Measurements from ENCODE around the gene OR2H2.

Gene OR2H2

DNA sequence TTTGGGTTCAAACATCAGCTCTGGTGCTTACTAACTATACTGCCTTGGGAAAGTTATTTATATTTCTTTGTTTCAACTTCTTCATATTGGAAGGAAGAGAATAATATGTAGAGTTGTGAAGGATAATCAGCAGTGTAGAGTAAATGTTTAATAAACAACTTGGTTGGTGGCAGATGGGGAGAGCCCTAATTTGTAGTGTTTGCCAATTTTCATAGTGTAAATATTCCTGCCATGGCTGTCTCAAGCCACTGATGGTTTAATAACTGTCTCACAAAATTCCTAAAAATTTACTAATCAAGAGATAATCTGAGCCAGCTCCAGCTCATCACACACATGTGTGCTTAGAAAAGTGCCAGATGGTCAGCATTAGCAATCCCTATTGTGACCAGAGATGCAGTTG is at the start of gene OR2H2:
Gene OR2H2, plus strand, starts transcription at position 301 of the 400 bp plus-strand sequence. CDS start 2,824 bp downstream, outside the sequence.
- no peak for DNase-seq

DNA sequence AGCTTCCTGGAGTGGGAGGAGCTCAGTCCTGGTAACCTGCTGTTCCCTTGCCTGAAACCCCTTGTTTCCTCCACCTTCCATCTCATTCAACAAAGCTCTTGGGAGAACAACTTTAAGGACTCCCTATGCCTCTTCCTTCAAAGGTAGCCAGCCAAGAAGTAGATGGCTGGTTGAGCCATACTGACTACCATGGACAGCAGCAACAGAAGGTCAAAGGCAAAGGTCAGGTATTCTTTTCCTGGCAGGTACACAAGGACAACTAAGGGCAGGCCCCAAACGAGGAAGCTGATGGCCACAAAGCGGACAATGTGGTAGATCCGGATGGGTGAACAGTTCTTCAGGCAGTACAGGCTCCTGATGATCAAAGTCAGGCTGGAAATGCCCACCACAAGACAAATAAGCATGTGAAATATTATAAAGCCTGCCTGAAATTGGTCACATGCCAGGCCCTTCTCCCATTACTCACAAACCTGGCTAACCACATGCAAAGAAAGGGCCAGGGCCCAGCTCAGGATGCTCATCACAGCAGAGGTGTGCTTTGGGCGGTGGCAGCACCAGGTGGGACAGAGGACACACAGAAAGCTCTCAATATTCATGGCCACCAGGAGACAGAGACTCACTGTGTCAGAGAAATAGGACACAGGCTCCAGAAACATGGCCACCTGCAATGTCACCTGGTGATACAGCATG is 47.1 kb upstream of the OR2H2 start:
- no peak for DNase-seq

DNA sequence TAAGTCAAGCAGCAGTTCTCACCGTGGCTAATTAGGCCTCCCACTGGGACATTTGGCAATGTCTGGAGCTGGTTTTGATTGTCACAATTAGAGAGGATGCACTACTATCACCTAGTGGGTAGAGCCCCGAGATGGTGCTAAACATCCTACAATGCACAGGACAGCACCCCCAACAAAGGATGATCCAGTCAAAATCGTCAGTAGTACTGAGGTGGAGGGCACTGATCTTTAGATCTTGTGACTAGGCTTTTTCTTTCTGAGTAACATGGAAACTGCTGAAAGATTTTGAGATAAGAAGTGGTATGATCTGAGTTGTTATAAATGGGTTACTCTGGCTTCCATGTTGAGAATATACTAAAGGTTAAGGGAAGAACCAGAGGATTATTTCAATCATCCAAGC is 37.3 kb upstream of the OR2H2 start:
- no peak for DNase-seq

DNA sequence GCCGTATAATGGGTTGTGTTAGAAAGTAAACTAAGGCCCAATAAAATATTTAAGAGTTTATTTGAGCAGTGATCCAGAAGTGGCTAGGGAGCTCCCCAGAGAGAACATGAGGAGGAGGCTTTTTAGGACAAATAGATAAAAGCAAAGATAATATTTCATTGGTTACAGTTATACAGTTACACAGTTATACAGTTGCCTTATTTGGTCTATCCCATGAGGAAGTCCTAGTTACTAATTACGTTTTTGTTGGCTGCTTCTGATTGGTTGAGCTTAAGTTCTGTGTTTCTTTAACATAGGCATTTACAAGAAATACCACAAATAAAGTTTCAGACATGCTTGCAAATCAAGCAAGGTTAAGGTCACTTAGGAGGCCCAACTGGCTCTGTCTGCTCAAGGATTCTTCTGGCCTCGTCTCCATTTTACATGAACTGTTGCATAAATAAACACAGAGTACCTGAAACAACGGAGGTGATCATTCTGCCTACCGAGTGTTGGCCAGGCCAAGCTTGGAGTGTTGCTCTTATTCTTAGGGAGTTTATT is 32.3 kb upstream of the OR2H2 start:
- DNase-seq = peak; percentile 20

DNA sequence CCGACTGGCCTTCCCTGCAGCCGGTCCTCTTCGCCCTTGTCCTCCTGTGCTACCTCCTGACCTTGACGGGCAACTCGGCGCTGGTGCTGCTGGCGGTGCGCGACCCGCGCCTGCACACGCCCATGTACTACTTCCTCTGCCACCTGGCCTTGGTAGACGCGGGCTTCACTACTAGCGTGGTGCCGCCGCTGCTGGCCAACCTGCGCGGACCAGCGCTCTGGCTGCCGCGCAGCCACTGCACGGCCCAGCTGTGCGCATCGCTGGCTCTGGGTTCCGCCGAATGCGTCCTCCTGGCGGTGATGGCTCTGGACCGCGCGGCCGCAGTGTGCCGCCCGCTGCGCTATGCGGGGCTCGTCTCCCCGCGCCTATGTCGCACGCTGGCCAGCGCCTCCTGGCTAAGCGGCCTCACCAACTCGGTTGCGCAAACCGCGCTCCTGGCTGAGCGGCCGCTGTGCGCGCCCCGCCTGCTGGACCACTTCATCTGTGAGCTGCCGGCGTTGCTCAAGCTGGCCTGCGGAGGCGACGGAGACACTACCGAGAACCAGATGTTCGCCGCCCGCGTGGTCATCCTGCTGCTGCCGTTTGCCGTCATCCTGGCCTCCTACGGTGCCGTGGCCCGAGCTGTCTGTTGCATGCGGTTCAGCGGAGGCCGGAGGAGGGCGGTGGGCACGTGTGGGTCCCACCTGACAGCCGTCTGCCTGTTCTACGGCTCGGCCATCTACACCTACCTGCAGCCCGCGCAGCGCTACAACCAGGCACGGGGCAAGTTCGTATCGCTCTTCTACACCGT is 31.5 kb upstream of the OR2H2 start:
- no peak for DNase-seq

DNA sequence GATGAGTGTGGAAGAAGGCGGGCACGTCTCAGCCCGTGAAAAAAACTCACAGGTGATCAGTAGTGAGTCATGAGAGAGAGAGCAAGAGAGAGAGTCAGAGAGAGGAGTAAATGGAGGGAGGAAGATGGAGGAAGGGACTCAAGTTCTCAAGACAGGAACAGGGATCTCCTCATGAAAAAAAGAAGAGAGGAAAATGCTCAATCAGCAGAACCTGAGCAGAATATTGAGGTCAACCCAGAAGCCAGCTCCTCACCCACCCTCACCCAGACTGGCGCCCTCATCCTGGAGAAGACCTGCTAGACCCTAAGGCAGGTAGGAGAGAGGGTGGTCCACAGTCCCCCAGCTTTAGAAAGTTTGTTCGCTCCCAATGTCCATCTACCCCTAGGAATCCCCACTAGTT is 30.2 kb upstream of the OR2H2 start:
- DNase-seq = no peak

DNA sequence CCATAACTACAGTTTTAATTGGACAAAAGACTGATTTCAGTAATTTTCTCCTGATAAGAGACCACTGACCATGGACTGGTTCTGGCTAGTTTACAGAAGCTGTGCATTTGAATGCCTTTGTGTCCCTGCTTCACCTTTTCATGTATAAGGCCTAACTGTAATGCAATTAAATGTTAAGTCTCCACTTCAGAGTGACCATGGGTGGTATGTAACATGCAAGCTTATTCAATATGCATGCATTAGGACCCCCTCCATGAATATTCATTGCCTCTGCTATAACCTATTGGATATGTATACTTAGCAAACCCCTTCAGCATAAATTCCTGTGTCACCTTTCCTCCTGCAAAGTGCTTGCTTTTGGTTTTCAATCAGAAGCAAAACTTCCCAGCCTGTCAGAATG is 27.6 kb upstream of the OR2H2 start:
- no peak for DNase-seq

DNA sequence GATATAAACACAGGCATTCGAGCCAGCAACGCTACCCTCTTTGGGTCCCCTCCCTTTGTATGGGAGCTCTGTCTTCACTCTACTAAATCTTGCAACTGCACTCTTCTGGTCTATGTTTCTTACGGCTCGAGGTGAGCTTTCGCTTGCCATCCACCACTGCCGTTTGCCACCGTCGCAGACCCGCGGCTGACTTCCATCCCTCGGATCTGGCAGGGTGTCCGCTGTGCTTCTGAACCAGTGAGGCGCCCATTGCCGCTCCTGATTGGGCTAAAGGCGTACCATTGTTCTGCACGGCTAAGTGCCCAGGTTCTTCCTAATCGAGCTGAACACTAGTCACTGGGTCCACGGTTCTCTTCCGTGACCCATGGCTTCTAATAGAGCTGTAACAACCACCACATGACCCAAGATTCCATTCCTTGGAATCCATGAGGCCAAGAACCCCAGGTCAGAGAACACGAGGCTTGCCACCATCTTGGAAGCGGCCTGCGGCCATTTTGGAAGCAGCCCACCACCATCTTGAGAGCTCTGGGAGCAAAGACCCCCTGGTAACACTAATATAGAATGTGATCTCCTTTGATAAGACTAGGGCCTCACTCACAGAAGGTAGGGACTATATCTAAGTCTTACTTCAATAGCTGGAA is 26.4 kb upstream of the OR2H2 start:
- DNase-seq = no peak

DNA sequence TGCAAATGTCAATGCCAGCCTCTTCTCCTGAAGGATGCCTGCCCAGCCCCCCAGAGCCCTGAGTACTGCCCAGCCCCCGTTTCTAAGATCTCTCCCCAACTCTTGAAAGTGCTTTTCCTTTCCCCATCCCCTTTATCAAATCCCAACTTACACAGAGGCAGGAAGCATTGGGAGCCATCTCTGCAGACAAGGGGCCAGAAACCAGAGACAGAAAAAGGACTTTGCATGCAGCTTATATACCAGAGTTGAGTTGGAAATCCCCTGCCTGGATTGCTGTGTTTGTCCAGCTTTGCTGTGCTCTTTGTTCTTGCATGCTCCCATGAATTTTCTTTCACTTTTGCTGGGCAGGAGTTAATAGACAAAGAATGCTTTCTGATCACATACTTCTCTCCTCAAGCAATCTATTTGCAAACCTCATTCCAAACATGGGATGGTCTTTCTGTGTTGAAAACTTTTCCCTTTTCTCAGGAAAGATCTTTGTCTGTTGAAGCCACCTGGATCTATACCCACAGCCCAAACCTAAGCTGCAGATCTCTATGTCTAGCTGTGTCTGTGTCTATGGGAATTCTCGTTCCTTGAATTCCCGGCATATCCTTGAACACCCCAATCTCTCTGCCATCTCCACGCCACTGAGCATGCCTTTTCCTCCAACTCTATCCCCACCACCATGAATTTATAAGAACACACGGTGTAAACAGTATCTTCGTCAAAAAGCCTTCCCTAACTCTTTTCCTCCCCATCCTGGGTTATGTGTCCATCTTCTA is 25.2 kb upstream of the OR2H2 start, which contains the start of gene UBD:
Gene UBD, minus strand, starts transcription at position 209 of the 764 bp plus-strand sequence. Its CDS starts 31 bp downstream, at position 178.
- no peak for DNase-seq

DNA sequence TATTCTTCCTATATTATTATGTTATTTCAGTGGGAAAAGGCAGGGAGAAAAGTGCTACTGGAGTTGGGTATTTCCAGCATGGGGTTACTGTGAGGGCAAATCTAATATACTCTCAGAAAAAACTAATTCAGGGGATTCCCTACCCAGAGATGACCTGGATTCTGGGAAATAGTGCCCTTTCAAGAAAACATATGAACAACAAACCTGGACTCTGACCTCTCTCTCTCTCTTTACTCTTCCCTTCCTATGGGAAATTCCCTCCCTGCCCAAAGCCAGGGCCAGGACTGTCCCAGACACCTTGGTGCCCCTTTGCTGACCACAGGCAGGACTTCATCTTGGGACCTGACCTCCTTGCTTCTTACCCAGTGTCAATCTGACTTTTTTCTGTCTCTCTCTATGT is 23.8 kb upstream of the OR2H2 start:
- DNase-seq = no peak

DNA sequence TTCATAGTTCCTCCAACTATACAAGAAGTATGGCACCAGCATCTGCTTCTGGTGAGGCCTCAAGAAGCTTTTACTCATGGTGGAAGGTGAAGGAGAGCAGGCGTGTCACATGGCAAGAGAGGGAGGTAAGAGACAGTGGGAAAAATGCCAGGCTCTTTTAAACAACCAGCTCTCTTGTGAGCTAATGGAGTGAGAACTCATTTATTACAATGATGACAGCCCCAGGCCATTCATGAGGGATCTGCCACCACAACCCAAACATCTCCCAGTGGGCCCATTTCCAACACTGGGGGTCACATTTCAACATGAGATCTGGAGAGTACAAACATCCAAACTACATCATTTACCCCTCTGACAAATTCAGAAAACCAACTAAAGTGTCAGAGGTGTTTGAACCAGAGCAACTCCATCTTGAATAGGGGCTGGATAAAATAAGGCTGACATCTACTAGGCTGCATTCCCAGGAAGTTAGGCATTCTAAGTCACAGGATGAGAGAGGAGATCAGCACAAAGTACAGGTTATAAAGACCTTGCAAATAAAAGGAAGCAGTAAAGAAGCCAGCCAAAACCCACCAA is 23.2 kb upstream of the OR2H2 start:
- DNase-seq = no peak

DNA sequence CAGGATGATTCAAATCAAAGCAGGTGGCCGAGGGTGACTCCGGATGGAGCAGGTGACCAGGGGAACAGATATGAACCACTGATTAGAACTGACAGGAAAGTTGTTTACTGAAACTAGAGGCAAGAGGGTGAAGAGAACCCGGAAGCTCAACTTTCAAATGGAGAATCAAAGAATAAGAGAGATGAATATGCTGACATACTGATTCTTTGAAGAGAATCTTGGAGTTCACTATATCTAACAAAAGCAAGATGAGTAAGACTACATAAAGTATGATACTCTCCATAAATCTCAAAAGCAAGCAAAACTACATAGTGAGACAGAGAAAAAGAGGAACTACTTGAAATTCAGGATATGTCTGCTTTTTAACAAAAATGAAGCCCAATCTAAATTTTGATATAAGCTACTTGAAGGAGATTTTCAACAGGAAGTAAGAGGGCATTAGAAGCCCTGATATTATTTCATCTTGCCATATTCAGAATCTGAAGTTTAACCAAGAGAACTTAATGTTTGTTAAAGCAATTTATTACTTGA is 21.4 kb upstream of the OR2H2 start:
- DNase-seq = no peak

DNA sequence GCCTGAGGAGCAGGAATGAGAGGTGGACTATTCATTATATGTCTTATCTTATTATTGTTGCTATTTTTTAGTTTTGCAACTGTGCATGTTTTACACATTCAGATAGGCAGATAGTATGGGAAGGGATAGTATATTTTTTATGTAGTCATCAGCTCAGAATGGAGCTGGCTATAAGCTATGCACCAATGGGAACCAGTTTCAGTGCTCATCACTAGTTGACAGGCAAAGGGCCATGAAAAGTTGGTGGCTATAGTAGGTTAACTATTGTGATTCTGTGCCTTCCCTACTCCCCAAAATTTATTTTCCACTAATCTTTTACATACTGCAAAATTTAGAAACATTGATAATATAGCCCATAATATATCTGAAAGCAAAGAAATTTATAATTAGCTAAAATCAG is 20.0 kb upstream of the OR2H2 start:
- DNase-seq = no peak

DNA sequence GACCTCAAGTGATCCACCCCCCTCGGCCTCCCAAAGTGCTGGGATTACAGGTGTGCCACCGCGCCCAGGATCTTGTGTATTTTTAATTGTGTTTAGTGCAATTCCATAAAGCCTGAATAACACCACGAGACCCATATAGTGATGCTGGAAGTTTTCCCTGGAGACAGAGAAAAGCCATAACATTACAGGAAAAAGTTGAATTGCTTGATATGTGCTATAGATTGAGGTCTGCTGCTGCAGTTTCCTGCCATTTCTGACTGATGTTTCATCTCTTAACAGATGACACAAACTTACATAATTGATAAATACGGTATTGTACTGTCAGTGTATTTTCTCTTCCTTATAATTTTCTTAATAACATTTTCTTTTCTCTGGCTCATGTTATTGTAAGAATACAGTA is 18.1 kb upstream of the OR2H2 start:
- no peak for DNase-seq

DNA sequence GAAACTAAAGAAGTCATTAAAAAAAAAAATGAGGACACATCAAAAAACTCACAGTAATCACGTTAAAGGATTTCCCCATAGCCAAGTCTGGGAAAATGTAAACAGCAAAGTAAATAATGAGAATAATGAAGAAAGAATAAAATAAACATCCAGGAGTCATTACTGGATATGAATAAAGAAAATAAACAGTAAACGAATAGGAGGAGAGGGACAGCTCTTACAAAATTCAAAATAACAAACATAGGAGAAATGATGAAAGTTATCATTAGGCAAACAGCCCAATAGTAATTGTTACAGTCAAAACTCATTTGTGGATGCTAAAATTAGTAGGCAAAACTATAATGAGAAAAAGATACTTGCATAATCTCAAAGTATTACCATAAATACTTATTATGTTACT is 17.4 kb upstream of the OR2H2 start:
- DNase-seq = no peak

DNA sequence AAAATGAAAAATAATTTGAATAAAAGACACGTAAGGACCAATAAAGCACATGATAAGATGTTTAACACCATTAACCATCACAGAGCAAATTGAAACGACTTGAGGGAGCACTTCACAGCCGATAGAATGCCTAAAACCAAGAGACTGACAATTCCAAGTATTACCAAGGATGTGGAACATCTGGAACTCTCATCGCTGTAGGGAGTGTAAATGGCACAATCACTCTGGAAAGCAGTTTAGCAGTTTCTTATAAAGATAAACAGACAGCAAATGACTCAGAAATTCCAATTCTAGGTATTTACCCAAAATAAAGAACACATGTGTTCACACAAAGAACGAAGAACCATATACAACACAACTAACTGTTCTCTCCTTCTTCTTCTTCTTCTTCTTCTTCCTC is 16.9 kb upstream of the OR2H2 start:
- DNase-seq = no peak

DNA sequence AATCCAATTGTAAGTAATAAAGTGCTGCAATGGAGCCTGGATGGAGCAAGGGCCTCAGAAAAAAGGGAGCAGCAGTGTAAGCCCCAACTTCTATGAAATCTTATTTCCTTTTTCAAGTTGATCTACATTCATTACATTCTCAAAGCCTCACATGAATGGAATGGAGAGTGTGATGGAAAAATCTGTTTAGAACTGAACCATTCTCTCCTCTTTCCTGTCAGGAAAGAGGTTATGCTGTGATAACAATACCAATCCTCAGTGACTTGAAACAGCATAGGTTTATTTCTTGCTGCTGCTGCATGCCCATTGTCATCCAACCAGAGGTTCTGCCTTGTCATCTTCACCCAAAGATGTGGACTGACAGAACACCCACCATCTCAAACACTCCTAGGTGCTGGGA is 8.9 kb upstream of the OR2H2 start:
- no peak for DNase-seq

DNA sequence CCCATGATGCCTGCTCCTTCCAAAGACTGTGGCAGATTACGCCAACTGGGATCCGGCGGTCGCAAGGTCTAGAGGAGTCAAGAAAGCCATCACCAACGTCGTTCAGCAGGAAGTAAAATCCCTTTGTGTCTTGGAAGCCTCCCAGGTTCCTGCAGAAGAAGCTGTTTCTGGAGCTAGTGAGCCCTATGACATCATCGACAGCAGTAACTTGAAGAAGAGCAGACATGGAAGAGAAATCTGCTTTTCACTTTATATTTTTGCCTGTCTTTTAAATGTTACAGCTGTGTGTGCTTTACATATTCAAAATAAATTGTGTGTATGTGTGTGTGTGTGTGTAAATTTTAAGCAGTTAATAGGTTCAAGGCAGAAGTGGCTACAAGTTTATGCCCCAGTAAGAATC is 7.4 kb upstream of the OR2H2 start:
- DNase-seq = no peak

DNA sequence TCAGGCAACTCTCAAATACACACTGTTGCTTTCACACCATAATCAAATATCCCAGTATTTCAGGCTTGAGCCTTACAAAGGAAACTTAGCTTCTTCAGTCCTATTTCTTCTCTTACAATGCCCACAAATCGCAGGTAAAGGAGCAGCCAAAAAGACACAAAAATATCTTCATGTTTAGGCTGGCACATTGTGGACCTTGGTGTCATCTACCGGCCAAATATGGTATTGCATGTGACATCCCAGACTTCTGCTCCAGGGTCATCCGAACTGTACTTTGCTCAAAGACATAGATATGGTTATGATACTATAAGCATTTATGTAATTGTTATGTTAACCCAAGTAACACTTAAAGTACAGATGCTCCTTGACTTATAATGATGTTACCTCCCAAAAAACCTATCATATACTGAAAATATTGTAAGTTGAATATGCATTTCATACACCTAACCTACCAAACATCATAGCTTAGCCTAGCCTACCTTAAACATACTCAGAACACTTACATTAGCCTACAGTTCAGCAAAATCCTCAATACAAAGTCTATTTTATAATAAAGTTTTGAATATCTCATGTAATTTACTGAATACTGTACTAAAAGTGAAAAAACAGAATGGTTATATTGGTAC is 4.6 kb downstream of the OR2H2 start:
- DNase-seq = peak; percentile 68

DNA sequence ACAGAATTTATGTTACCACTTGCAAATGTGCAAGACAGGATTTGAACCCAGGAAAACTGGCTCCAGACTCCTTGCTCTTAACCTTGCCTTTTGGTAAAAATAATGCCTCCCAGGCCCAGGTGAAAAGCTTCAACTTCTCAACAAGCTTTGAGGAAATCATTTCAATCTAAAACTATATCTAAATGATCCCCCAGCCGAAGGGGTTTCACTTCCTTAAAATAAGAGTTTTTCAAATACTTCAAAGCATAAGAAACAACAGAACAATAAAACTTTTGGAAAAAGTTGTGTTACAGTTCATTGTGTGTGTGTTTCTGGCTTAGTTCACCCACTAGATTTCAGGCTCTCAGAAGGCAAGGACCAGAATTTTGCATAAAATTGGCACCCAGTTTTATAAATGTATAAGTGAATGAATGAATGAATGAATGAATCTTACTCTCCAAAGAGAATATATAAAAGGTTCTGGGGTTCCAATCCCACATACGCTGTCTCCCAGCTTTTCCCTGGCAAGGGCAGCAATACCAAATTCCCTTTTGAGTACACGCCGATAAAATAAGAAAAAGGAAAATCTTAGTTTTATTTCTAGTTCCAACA is 5.4 kb downstream of the OR2H2 start:
- no peak for DNase-seq

DNA sequence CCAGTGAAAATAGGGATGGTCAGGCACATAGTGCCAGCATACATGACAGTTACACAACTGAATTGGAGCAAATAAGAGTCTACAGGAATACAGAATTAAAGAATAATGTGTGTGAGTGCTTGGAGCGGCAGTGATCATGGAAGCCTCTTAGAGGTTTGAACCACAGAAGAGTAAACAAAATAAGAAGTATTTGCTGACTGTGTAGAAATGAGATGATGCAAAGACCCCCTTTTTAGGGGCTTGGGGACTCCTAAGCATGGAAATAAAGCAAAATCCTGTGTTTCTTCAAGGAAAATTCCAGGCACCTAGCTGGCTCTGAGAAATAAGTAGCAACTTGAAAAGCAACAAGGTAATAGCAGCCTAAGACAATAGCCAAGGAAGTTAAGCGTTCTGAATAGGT is 6.8 kb downstream of the OR2H2 start:
- no peak for DNase-seq
